RWPE2 (cell line): ENCODE data around the gene ENTPD5.

Source experiments
- ATAC-seq: fragments of 200-7000 bp; cut with Tn5 transposase; 3 replicates; pipeline ENCODE4 v1.9.1; 2021; ENCODE audit warnings: low read depth
- DNase-seq: peaks from one replicate; pipeline ENCODE4 v3.0.0-alpha.2; 2020; ENCODE audit warnings: low spot score
- H3K27ac ChIP-seq: fragments of 450-650 bp; 2 replicates; pipeline ENCODE4 v1.5.1; 2017; ENCODE audit warnings: mild to moderate bottlenecking; ENCODE audit not compliant: poor library complexity, severe bottlenecking
- H3K27me3 ChIP-seq: fragments of 250-450 bp; sonication (Bioruptor Pico); 2 replicates; pipeline ENCODE4 v1.5.1; 2021; ENCODE audit warnings: mild to moderate bottlenecking, moderate library complexity; ENCODE audit not compliant: insufficient read depth, poor library complexity, severe bottlenecking
- H3K36me3 ChIP-seq: fragments of 250-450 bp; sonication (Bioruptor Pico); 2 replicates; pipeline ENCODE4 v1.5.1; 2020; ENCODE audit warnings: low read depth, mild to moderate bottlenecking, moderate library complexity
- H3K4me1 ChIP-seq: fragments of 250-450 bp; sonication (Bioruptor Pico); 2 replicates; pipeline ENCODE4 v1.5.1; 2021; ENCODE audit warnings: mild to moderate bottlenecking, moderate library complexity; ENCODE audit not compliant: insufficient read depth, poor library complexity, severe bottlenecking
- H3K4me3 ChIP-seq: fragments of 250-450 bp; sonication (Bioruptor Pico); 2 replicates; pipeline ENCODE4 v1.5.1; 2021; ENCODE audit warnings: mild to moderate bottlenecking, moderate library complexity; ENCODE audit not compliant: severe bottlenecking
- H3K9me3 ChIP-seq: fragments of 250-450 bp; sonication (Bioruptor Pico); 2 replicates; pipeline ENCODE4 v1.5.1; 2021; ENCODE audit warnings: mild to moderate bottlenecking, moderate library complexity; ENCODE audit not compliant: severe bottlenecking
- CTCF ChIP-seq: fragments of 450-650 bp; IDR thresholded peaks from one replicate; pipeline ENCODE4 v1.5.1; 2017; ENCODE audit warnings: mild to moderate bottlenecking, moderate library complexity; ENCODE audit not compliant: poor library complexity, severe bottlenecking

Gene ENTPD5

GRCh38 chr14:73961192-73961591, 57.9 kb downstream of the ENTPD5 start:
- TF ChIP-seq CTCF, result no peak
- H3K27ac ChIP-seq, result no peak overlapping the region
- H3K4me3 ChIP-seq, result no peak overlapping the region
- ATAC-seq (no peak), DNase-seq (no peak)
- H3K4me1 ChIP-seq, result no peaks in the 10 kb centered on the region
- peaks cover 95% of the 10 kb centered on the region for H3K36me3 ChIP-seq
- H3K9me3 ChIP-seq, result no peaks in the 10 kb centered on the region
- H3K27me3 ChIP-seq, result no peaks in the 10 kb centered on the region

- Histone ChIP-seq H3K36me3 (peaks cover 94% of the 10 kb centered on the region), H3K9me3 (no peaks in the 10 kb centered on the region), H3K4me3 (no peak overlapping the region), H3K4me1 (no peaks in the 10 kb centered on the region), H3K27ac (no peak overlapping the region), H3K27me3 (no peaks in the 10 kb centered on the region)
- peak; percentile 61; the same call in 2 of the 3 replicates for ATAC-seq
- DNase-seq, result no peak
- TF ChIP-seq CTCF, result no peak
Measured at GRCh38 chr14:73958591-73958990, 60.5 kb downstream of the ENTPD5 start.

- H3K4me1 ChIP-seq, result peaks cover 3% of the 10 kb centered on the region
- ATAC-seq, result no peak
Measured at GRCh38 chr14:73955674-73956073, 63.4 kb downstream of the ENTPD5 start.

DNA sequence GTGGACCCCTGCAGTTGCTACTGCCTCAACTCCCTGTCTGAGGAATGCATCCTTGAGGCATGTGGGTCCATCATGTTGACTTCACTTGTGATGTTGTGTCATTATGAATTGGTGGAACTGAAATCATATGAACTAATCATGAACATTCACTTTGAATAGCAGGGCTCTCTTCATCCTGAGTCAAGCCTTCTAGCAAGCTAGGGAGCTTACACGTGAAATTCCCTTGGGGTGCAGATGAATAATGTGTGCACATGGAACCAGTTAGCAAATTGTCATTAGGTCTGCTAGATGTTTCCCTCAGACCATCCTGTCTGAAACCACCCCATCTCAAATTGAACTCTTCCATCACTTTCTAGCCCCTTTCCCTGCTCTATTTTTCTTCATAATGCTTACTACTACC, 65.4 kb downstream of the ENTPD5 start:
- no peak for TF ChIP-seq CTCF
- H3K27me3 ChIP-seq, result no peaks in the 10 kb centered on the region
- no peaks in the 10 kb centered on the region for H3K9me3 ChIP-seq
- H3K27ac ChIP-seq, result no peak overlapping the region
- no peak for DNase-seq
- no peak for ATAC-seq
- no peak overlapping the region for H3K4me3 ChIP-seq
- peaks cover 3% of the 10 kb centered on the region for H3K4me1 ChIP-seq
- H3K36me3 ChIP-seq, result peaks cover 61% of the 10 kb centered on the region

More at GRCh38 chr14:73955674-73956073, 63.4 kb downstream of the ENTPD5 start:
- no peak overlapping the region for H3K4me3 ChIP-seq
- TF ChIP-seq CTCF, result no peak
- no peak overlapping the region for H3K27ac ChIP-seq
- no peaks in the 10 kb centered on the region for H3K9me3 ChIP-seq
- H3K36me3 ChIP-seq, result peaks cover 79% of the 10 kb centered on the region
- DNase-seq, result no peak
- no peaks in the 10 kb centered on the region for H3K27me3 ChIP-seq

DNA sequence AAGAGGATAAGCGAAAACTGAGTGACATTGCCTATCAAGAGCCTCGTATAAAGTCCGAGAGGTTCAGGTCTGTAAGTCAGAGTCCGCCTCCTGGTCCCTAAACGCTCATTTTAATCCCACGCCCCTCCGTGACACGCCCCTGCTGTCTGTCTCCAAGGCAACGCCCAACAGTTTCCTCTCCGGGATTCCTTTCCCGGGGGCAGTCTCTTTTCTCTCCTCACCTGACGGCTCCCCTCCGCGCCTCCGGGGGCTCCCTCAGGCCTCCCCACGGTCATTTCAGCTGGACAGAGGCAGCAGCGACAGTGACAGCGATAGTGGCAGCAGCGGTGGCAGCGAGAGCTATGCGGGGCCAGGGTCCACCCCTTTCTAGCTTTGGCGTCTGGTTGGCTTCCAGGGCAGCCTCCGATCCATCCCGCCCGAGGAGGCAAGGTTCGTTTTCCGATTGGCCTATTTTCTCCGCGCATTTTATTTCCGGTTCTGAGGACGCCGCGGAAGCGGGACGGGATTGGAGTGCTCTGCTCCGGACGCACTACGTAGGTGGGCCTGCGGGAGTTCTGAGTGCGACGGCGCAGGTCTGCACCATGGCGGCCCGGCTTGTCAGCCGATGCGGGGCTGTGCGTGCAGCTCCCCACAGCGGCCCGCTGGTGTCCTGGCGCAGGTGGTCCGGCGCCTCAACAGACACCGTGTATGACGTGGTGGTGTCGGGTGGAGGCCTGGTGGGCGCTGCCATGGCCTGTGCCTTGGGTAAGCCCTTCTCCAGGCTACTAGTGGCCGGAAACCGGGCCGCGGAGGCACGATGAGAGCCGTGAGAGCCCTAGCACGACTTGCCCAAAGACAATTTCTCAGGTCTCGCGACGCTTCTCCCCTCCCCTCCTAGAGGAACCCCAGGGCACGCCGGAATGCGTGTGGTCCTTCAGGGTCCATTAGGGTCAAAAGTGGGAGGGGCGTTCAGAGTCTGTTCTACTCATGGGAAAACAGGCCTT, 69.0 kb downstream of the ENTPD5 start, which contains the start of the genes COQ6 and FAM161B:
COQ6 (plus strand) TSS at position 551 of the 983 bp plus-strand sequence; CDS start at position 582, 31 bp downstream.
FAM161B (minus strand) TSS at position 343 of the 983 bp plus-strand sequence; CDS start at position 275, 68 bp downstream.
- DNase-seq (peak; percentile 98), ATAC-seq (peak; percentile 97)
- H3K4me3 ChIP-seq, result peak within 1 kb of the TSS; percentile 58
- peak within 1 kb of the TSS; percentile 68 for H3K27ac ChIP-seq
- peaks cover 24% of the 10 kb centered on the region for H3K36me3 ChIP-seq
- H3K4me1 ChIP-seq, result peaks cover 3% of the 10 kb centered on the region
- no peak for TF ChIP-seq CTCF
- no peaks in the 10 kb centered on the region for H3K27me3 ChIP-seq
- H3K9me3 ChIP-seq, result no peaks in the 10 kb centered on the region
